ENCODE data around the gene DAP.
"Not testable (repeated sequence)": the region's sequence is repeated elsewhere in the genome, so short reads cannot be mapped to it uniquely, and the experiment has no call there.

DAP gene, protein sequence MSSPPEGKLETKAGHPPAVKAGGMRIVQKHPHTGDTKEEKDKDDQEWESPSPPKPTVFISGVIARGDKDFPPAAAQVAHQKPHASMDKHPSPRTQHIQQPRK
- 18.3 to 23.7 reads per million in 2 donors for total RNA-seq

DNA sequence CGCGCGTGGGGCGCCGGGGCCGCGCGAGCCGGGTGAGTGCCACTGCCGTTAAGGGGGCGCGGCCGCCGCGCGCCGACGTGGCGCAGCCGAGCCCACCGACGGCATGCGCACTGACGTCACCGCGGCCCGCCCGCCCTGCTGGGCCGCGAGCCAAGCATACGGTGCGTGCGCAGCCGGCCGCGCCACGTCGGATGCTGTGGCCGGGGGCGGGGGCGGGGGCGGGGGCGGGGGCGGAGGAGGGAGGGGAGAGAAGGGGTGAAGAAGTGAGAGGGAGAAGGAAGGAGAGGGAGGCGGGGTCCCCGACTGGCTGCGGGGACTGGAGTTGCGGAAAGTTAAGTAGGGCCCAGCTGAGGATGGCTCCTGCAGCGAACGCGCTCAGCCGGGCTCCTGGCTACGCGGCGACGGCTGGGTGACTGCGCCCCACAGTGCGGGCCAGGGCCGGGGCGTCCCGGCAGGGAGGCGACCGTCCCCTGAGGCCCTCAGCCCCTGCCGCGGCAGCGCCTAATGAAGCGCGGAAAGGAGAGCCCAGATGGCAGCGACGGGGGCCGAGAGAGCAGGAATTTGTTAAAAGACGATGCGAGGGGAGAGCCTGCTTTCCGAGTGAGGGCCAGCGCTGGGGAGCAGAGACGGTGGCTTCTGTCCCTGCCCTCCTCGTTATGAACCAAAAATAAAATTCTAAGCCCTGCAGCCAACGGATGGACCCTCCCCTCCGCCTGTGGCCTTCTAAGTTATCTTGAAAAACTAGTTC is at the start of gene DAP:
Gene DAP, minus strand, starts transcription at position 50 of the 748 bp plus-strand sequence. CDS start 166 bp downstream, outside the sequence.
- DNase-seq: peak; percentile 84

DNA sequence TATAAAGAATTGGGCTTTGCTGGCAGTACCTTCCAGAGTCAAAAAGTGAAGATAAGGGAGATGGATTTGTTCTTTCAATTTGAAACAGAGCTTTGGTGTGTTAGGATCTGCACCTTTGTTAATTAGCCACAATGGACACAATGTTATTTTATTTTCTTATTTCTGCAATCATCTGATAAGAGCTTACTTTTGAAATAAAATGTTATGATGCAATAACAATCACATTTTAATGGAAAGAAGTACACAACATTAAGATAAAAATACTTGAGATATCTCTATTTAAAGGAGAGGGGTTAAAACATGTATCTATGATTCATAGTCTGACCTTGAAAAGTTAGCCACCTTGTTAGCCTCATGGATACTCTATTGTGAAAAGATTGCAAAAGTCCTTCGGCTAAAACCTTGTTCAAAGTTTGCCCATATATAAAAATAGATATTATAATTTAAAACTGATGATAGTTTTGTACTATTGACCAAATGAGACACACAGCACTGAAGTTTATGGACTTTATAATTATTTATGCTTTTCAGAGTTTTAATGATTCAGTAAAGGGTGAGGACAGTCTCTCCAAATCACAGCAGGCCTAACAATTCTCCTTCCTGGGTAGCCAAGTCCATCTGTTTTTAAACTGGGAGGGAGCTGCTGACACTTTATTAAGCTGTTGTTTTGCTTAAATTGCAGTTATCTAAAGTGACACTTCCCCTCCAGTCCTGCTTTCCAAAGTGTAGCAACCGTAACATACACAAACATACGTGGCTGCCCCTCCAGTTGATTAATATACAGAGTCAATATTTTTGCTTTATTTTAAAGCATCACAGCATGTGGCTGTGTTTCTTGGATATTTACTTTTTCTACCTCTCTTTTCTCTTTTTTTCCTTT is 47.6 kb upstream of the DAP start:
- DNase-seq: no peak

DNA sequence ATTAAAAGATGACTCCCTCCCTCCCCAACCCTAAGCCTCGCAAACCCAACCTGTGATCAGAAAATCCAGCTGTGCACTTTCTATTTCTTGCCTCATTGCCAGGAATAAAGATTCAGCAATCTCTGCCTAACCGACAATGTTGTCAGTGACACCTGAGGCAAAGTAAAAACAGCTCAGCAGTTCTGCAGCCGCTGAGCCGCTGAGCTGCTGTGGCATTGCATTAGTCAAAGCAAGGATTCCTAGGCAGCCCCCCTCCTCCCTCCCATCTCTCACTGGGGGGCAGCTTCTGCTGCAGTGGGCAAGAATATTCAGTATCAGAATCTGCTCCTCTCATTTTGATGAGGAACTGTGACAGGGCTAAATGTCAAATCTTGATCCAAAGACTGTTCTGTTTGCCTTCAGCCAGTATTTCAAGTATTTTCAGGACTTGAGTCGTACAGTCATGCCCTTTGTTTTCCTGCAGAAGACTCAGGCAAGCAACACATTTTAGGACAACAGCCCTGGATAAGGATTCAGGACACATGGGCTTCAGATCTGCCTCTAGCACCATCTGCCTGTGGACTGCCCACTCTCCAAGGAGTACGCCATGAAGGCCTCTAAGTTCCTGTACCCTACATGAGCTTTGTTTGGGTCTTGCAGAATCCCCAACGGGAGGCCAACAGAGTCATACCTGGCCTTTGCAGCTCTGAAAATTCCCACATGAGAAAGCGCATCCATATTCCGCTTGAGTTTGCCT is 41.1 kb upstream of the DAP start:
- no peak for DNase-seq

DNA sequence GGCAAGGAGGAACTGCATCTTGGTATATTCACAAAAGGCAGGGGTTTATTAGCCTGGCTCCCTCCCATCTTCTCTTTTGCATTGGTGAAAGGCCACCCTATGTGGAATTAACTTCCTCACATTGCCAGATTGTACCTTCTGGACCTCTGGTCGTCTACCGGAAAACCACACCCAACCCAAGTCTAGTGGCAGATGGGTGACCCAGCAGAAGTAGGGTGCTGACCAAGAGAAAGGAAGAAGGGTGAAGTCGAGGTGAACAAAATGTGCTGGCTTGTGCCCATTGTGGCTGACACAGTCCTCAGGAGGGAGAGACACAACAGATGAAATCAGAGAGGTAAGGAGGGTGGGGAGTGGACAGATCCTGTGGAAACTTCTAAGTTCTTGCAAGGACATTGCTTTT is 39.8 kb upstream of the DAP start:
- no peak for DNase-seq

DNA sequence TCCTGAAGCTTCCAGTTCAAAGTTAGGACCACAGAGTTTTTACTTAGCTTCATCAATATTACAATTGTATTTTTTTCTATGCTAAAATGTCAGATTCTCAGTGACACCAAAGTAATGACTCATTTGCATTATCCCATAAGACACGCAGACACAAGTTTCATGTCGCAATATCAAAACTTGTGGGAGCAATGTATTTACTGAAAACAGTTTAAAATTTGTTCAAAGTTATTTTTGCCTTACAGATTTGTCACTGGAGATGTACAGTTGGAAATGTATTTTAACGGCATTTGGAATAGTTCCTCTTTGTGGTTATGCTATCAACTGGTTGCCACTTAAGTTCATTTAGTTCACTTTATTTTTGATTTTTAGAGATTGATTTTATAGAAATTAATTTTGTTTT is 36.2 kb upstream of the DAP start:
- DNase-seq: no peak

DNA sequence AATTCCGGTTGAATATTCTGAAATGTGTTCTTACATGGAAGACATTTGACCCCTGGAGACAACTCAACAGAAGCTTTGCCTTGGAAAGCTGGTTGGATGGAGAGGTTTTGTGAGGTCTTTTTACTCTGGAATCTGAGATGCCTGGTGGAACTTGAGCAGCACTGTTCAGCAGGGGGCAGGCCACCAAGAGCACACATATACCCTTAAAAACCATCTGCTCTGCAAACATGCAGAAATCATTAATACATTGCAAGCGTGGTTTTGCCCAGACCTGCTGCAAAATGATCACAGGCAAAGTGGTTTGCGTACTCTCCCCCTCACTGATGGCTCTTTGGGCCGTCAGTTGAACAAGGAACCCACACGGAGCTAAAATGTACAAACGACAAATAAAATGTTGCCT is 32.8 kb upstream of the DAP start:
- DNase-seq: no peak

DNA sequence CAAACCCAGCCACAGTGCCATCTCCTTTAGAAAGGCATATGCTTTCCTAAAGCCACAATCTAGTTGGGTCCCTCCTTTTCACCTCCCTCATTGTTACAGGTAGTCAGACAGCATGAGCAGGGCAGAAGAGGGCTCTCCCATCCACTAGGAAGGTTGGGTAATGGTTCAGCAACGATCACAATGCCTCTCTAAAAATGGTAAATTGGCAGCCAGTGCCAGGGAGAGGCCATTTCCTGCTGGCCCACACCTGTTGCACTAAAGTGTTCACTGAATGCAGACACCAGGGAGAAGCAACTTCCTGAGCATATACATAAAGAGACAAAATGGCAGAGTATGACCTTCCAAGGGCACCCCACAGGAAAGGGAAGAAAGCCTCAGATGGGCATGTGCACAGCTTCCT is 31.3 kb upstream of the DAP start:
- DNase-seq: no peak

DNA sequence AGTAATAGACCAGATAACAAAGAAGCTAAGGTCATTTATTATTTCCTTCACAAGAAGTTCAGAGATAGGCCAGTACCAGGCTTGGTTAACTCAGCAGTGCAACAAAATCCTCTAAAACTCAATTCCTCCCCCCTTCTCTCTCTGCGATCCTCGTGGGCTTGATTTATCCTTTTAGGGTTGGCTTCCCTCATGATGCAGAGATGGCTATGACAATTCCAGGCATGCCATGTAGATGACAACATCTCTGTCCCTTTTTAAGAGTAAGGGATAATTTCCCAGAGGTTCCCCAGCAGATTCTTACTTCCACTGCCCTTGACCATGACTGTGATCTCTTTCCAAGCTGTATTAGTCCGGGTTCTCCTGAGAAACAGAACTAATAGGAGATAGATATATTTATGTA is 28.7 kb upstream of the DAP start:
- DNase-seq: no peak

DNA sequence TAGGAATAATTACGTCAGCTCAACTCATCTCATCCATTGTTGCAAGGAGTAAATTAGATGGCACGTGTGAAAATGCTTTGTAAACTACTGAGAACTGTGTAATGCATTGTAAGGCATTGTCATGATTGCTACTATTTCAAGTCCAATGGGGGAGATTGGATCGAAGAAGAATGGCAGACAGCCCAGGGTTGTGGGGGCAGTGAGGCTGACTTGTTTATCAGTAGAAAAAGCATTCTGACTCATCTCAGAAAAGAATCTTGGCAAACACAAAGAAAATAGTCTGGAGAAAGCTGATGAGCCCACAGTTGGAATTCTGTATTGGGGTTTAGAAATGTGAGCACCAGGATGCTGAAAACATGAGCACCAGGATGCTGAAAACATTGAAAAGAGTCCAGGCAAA is 28.0 kb upstream of the DAP start:
- DNase-seq: no peak

DNA sequence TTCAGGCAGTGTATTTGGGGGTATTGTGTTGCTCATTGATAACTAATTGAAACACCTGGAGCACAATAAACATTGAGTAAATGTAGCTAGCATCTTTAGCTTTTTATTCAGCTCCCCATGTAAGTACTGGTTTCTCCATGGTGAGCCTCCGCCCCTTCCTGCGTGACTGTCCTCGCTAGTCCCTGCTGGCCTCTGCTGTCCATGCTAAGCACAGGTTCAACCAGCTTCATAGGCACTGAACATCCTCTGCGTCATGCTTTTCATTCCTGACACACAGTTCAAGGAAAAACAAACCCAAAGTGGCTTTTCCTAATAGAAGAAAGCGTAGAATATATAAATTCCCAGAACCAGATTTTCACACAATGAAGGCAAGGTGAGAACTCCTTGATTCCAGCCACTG is 27.3 kb upstream of the DAP start:
- DNase-seq: no peak

DNA sequence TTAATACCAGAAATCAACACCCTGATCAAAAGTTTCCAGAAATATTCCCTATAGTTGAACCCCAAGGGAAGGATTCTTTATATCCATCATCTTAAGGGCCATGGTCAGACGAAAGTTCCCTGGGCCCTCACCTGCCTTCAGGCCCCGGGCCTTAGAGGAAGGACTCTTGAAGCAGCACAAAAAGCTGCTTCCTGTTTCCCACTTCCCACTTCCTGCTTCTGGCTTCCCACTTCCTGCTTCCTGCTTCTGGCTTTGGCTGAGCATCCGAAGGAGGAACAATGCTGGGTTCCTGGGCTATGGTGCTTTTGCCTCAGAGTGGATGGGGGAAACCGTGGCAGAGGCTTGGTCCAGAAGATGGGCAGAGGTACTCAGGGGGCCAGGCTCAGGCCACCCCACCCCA is 25.8 kb upstream of the DAP start:
- DNase-seq: no peak

DNA sequence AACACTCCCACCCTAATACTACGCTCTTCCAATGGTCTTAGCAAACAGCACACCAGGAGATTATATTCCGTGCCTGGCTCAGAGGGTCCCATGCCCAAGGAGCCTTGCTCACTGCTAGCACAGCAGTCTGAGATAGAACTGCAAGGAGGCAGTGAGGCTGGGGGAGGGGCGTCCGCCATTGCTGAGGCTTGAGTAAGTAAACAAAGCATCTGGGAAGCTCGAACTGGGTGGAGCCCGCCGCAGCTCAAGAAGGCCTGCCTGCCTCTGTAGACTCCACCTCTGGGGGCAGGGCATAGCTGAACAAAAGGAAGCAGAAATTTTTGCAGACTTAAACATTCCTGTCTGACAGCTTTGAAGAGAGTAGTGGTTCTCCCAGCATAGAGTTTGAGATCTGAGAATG is 19.2 kb upstream of the DAP start:
- not testable (repeated sequence) for DNase-seq

DNA sequence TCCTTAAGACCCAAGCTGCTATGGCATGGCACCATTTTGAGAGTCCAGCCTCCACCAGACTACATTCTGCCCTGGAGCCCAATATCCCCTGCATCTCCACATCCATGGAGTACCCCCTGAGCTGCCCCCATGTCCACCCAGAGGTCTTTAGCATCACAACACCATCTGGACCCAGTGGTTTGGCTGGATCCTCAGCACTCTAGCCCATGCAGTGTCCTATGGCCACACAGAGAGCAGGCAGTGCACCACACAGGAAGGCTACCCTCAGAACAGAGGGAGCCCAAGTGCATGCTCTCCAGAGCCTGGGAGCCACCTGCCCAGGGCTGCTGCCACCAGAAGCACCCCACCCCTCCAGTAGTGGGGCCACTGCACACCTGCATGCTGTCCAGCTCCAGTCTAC is 18.6 kb upstream of the DAP start:
- DNase-seq: no peak

DNA sequence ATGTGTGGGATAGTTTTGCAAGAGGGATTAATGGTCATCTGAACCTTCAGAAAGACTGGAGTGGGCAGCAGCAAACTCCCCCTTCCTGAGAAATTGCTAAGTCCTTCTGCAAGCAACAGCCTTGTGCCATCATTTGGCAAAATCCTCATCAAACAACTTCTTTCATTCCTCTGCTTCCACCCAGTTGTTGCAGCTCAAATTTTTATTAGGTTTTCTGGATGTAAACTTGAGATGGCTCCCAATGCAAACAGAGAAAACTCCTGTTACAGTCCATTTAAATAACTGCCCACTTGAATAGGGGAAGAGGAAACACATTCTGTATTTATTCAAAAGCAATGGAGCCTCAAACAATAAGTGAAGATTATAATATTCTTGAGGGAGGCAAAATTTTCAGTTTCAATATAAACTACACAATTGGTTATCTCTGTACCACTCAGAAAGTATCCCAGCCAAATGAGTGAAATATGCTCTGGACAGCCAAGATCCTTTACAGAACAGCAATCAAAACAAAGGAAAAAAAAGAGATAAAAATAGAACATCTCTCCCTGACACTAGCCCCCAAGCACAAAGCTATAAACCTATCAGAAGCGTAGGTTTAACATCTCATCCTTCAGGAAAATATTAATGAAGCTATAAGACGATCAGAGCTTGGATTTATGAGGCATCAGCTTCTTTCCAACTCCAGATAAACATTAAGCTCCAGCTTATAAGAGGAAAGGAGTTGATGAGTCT is 17.3 kb upstream of the DAP start:
- no peak for DNase-seq

DNA sequence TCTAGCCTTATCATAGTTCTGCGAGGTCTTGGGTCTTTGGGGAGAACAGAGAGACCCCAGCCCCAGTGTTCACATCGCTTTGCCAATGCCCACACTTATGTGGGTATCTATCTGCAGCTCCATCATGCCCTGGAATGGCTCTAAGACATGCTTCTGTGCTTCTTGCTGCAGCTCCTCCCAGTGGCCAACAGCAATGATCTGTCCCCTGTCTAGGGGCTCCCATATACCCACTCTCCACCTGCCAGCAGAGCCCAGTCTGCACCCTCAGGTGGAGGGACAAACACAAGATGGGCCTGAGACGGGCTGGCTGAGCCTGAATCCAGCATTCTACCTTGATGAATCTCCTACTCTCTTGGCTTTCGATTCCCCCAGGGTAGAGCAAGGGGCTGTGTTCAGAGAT is 14.6 kb upstream of the DAP start:
- no peak for DNase-seq

DNA sequence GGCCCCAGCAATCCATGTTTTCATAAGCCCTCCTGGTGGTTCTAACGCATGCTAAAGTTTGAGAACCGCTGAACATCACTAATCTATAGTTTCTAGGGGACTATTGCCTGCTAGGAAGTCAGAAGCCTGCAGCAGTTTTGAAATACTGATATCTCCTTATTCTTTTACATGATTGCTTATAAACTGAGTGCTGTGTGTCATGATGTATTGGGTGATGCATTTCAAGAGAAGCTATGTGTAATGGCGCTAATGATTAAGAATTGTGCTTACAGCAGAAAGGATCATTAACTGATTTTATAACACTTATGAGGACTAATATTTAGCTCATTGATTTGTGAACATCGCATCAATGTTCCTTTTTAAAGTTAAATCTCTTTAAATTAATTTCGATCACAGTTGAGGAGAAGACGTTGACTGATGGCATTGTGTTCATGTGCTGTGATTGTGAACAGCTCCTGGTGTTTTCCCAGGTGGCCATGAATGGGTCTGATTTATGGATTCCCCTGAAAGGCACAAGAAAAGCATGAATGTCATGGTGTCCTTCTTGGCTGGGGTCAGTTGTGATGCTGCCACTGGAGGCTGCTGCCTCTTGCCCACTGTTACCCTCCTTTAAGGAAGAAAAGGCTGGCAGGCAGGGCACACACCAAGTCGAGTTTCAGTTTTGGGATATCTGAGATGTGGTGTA is 12.0 kb upstream of the DAP start:
- DNase-seq: no peak

DNA sequence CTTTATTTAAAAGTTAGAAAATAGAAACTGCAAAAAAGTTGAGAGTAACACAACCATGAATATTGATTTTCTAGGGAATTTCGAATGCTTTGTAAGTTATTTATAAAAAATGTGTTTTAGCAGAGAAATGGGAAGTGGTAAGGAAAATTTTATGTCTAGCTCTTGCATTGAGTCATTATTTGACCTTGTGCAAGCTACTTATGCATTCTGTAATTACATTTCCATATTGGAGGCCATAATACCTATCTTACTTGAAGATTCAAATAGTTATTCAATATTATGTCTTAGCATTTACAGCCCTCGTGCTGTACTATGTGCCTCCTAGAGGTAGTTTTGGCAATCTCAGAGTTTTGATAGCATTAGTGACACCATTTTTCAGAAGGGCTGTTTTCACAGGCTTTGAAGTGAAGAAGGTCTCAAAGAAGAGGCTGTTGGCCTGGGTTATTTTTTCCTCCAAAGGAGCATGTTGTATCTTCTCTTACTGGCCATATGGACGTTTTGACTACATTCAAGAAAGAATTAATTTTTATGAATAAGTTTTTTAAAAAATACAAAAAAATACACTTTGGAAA is 7.4 kb upstream of the DAP start:
- DNase-seq: no peak

DNA sequence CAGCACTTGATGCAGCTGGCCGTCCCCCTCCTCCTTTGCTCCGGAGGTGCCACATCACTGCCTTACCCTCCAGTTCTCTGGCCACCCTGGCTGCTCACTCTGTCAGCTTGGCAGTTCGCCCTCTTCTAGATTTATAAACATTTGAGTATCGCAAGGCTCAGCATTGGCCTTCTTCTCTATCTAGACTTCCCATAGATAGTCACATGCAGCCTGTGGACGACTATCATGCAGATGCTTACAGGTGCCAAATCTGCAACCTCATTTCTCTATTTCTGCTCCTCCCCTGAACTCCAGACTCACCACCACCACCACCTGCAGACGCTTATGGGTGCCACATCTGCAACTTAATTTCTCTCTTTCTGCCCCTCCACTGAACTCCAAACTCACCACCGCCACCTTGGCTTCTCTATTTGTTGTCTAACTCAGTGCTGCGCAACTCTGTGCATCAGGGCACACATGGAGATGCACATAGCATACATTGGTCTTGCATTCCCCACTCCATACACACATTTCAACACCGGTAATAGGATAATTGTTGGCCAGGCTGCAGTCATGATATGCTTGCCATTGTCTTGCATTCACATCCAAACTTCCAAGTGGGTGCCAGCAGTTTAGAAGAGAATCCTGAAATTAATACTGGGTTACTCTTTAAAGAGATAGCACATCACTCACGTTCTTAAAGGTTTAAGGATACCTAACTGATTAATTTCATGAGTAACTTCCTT is 1.9 kb upstream of the DAP start:
- no peak for DNase-seq

DNA sequence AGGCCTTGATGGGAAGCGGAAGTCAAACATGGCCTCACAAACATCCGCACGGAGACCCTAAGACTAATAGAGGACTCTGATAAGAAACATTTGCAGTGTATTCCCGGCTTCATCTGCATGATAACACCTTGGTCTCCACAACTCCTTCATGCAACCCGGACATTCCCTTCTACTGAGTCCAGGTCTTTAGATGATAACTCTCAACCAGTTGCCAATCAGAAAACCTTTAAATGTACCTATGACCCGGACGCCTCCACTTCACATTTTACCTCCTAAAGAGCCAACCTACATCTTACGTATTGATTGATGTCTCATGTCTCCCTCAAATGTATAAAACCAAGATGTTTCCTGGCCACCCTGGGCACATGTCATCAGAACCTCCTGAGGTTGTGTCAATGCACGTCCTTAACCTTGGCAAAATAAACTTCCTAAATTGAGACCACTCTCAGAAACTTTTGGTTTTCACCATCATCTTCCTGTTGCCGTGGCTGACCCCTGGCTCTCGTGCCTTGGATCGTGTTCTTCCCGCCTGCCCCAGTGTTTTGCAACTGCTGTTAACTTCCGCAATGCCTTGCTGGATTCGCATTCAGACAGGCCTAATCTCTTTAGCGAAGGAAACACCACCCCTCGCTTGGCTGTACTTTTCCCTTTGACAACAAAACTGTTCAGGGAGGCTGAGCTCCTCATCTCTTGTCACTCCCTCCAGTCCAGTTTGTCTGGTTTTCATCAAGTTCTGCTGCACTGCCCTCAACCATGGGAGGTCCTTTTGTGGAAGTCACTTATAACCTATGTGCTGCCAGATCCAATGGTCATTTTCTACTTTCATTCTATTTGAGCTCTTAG is 1.1 kb upstream of the DAP start:
- DNase-seq: no peak

DNA sequence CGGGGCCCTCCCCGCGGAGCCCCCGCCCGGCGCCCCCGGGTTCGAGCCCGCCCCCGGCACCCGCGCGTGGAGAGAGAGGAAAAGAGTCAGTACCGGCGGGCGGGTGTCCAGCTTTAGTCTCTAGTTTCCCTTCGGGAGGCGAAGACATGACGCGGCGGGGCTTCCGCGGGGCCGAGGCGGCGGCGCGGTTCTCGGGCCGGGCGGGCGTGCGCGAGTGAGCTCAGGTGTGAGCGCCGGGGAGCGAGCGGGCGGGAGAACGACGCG is 181 bp downstream of the DAP start:
- no peak for DNase-seq

Measured in T-helper 9 cell (primary cell).